ENCODE measurements around the gene TPR. TPM values are rescaled to one million over a fixed set of nuclear protein-coding genes. Genes with fewer than 3 reads are reported as not detected.

The TPR gene
- total RNA-seq, 1 donor: 68.8 TPM

GRCh38 chr1:186289943-186290545, 85.0 kb downstream of the TPR start:
- Histone ChIP-seq H3K27ac (ENCODE audit: low read depth, low read length) (no peak overlapping the region), H2AFZ (ENCODE audit: low read length) (no peak overlapping the region), H3K79me2 (ENCODE audit: insufficient read depth, low read length) (no peaks in the 10 kb centered on the region), H3K27me3 (ENCODE audit: insufficient read depth, low read length) (no peaks in the 10 kb centered on the region), H3K36me3 (ENCODE audit: insufficient read depth, low read length) (no peaks in the 10 kb centered on the region), H4K20me1 (ENCODE audit: insufficient read depth, low read length) (no peaks in the 10 kb centered on the region), H3K4me3 (ENCODE audit: insufficient read depth, low read length) (no peak overlapping the region), H3K4me2 (ENCODE audit: insufficient read depth, low read length) (no peak overlapping the region), H3K9me3 (ENCODE audit: low read depth, low read length) (no peaks in the 10 kb centered on the region), H3K4me1 (ENCODE audit: insufficient read depth, low read length) (peaks cover 4% of the 10 kb centered on the region)
- TF ChIP-seq, protein P1, sequence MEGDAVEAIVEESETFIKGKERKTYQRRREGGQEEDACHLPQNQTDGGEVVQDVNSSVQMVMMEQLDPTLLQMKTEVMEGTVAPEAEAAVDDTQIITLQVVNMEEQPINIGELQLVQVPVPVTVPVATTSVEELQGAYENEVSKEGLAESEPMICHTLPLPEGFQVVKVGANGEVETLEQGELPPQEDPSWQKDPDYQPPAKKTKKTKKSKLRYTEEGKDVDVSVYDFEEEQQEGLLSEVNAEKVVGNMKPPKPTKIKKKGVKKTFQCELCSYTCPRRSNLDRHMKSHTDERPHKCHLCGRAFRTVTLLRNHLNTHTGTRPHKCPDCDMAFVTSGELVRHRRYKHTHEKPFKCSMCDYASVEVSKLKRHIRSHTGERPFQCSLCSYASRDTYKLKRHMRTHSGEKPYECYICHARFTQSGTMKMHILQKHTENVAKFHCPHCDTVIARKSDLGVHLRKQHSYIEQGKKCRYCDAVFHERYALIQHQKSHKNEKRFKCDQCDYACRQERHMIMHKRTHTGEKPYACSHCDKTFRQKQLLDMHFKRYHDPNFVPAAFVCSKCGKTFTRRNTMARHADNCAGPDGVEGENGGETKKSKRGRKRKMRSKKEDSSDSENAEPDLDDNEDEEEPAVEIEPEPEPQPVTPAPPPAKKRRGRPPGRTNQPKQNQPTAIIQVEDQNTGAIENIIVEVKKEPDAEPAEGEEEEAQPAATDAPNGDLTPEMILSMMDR (IDR thresholded peaks at IDR 0.05; ENCODE audit: extremely low read depth, low read depth, low read length): no peak
- DNase-seq (ENCODE audit: insufficient read length, low spot score, missing footprints): peak; percentile 73

DNA sequence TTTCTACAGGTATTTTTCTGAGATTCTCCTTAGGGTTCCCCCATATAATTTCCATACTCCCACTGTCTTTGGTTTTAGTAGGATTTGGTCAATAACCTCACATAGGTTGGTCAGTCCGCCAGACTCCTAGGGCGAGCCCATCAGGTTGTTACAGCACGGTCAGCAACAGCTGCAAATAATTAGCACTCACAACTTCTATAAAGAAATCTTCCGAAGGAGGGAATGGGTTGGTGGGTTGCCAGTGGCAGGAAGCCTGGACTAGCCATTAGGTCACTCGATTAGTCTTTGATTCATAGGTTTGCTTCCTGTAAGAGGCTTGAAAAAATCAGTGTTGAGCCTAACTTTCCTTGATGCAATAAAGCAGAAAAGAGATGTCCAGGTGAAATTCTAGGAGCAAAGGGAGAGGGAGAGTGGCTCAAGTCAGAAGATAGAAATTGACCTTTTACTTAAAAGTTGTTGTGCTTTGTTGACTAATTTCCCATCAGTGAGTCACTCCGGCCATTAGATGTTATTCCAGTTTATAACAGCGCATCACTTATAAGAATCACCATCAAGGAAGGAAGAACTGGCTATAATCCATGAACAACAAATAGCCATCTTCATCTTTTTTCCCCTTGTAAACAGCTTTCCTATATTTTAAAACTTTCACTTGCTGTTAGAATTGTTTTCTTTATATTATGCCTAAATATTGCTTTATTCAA, 88.3 kb downstream of the TPR start:
- Histone ChIP-seq H3K79me2 (ENCODE audit: insufficient read depth, low read length) (no peaks in the 10 kb centered on the region), H4K20me1 (ENCODE audit: insufficient read depth, low read length) (no peaks in the 10 kb centered on the region), H3K27me3 (ENCODE audit: insufficient read depth, low read length) (no peaks in the 10 kb centered on the region), H2AFZ (ENCODE audit: low read length) (no peak overlapping the region), H3K36me3 (ENCODE audit: insufficient read depth, low read length) (no peaks in the 10 kb centered on the region), H3K4me2 (ENCODE audit: insufficient read depth, low read length) (no peak overlapping the region), H3K4me1 (ENCODE audit: insufficient read depth, low read length) (peaks cover 4% of the 10 kb centered on the region), H3K9me3 (ENCODE audit: low read depth, low read length) (no peaks in the 10 kb centered on the region), H3K4me3 (ENCODE audit: insufficient read depth, low read length) (no peak overlapping the region), H3K27ac (ENCODE audit: low read depth, low read length) (no peak overlapping the region)
- TF ChIP-seq, protein P1 (IDR thresholded peaks at IDR 0.05; ENCODE audit: extremely low read depth, low read depth, low read length): no peak
- peak; percentile 75 for DNase-seq (ENCODE audit: insufficient read length, low spot score, missing footprints)

DNA sequence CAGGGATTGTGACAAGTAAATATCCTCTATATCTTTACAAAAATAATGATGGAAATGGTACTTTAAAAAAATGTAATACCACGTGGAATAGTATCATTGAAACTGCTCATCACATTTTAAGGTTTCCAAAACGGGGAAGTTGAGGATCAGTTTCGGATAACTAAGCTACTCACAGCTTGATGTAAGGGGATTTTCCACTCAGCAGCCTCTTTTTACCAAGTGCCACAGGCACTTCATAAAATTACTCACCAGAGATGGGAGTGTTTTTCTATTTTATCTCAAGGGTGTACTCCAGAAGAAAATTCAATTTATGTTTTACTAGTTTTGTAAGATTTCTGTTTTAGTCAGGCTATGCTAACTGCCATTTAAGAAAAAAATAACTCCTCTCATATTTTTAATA, 91.7 kb downstream of the TPR start:
- no peaks in the 10 kb centered on the region for H4K20me1 ChIP-seq (ENCODE audit: insufficient read depth, low read length)
- no peaks in the 10 kb centered on the region for H3K9me3 ChIP-seq (ENCODE audit: low read depth, low read length)
- no peaks in the 10 kb centered on the region for H3K27me3 ChIP-seq (ENCODE audit: insufficient read depth, low read length)
- H3K79me2 ChIP-seq (ENCODE audit: insufficient read depth, low read length): no peaks in the 10 kb centered on the region
- DNase-seq (ENCODE audit: insufficient read length, low spot score, missing footprints): no peak
- H3K4me1 ChIP-seq (ENCODE audit: insufficient read depth, low read length): peaks cover 4% of the 10 kb centered on the region
- no peaks in the 10 kb centered on the region for H3K36me3 ChIP-seq (ENCODE audit: insufficient read depth, low read length)
- no peak overlapping the region for H3K4me2 ChIP-seq (ENCODE audit: insufficient read depth, low read length)
- H2AFZ ChIP-seq (ENCODE audit: low read length): no peak overlapping the region
- no peak overlapping the region for H3K4me3 ChIP-seq (ENCODE audit: insufficient read depth, low read length)
- TF ChIP-seq, protein P1 (IDR thresholded peaks at IDR 0.05; ENCODE audit: extremely low read depth, low read depth, low read length): no peak
- no peak overlapping the region for H3K27ac ChIP-seq (ENCODE audit: low read depth, low read length)

GRCh38 chr1:186282466-186282865, 92.6 kb downstream of the TPR start:
- Histone ChIP-seq H3K27me3 (ENCODE audit: insufficient read depth, low read length) (no peaks in the 10 kb centered on the region), H3K9me3 (ENCODE audit: low read depth, low read length) (no peaks in the 10 kb centered on the region), H3K36me3 (ENCODE audit: insufficient read depth, low read length) (no peaks in the 10 kb centered on the region), H3K4me1 (ENCODE audit: insufficient read depth, low read length) (peaks cover 4% of the 10 kb centered on the region), H2AFZ (ENCODE audit: low read length) (no peak overlapping the region), H4K20me1 (ENCODE audit: insufficient read depth, low read length) (no peaks in the 10 kb centered on the region), H3K79me2 (ENCODE audit: insufficient read depth, low read length) (no peaks in the 10 kb centered on the region), H3K4me2 (ENCODE audit: insufficient read depth, low read length) (no peak overlapping the region), H3K4me3 (ENCODE audit: insufficient read depth, low read length) (no peak overlapping the region), H3K27ac (ENCODE audit: low read depth, low read length) (no peak overlapping the region)
- no peak for DNase-seq (ENCODE audit: insufficient read length, low spot score, missing footprints)
- TF ChIP-seq, protein P1 (IDR thresholded peaks at IDR 0.05; ENCODE audit: extremely low read depth, low read depth, low read length): no peak
